Activated CD8-positive, alpha-beta memory T cell treated with anti-CD3 and anti-CD28 coated beads for 36 hours (primary cell): ENCODE data around the gene IL11RA. TPM values are rescaled to one million over a fixed set of nuclear protein-coding genes. Genes with fewer than 3 reads are reported as not detected.

Experiments
- CTCF ChIA-PET: fragments of 350-600 bp; sonication (Branson Sonifier 250); formaldehyde crosslinking; loops from one replicate; lab custom pipeline; 2021; ENCODE audit warnings: antibody characterized with exemption; lab: Charles Lee
- POLR2A ChIA-PET: fragments of 350-600 bp; sonication (Branson Sonifier 250); formaldehyde crosslinking; loops from one replicate; lab custom pipeline; 2021; ENCODE audit warnings: antibody characterized with exemption; lab: Charles Lee
- total RNA-seq, 2 experiments: library from RNA; stranded (reverse); gene quantifications; one replicate each; pipeline ENCODE4 v1.2.3, GENCODE V29; 2021

The IL11RA gene
- total RNA-seq, 2 experiments from 2014 or later: 9.3 to 11.1 TPM

DNA sequence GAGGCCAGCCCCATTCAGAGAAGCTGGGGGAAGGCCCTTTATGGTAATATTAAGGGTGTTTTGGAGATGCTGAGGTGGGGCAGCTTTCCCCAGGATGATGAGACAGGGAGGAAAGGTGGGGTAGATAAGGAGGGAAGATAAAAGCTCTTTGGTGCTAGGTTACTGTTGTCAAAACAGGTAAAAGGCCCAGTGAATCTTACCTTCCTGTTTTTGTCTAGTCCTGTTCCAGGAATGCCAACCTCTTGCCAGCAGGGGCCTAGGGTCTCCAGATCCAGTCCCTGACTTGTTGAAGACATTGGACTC lies 11.3 kb downstream of the IL11RA start:
- POLR2A ChIA-PET: no interaction called here
- CTCF ChIA-PET: interaction anchor here (1.6 kb wide), 1 partner anchor 17 kb away, joined by 5 read pairs; the partner anchor contains the start of gene GALT

DNA sequence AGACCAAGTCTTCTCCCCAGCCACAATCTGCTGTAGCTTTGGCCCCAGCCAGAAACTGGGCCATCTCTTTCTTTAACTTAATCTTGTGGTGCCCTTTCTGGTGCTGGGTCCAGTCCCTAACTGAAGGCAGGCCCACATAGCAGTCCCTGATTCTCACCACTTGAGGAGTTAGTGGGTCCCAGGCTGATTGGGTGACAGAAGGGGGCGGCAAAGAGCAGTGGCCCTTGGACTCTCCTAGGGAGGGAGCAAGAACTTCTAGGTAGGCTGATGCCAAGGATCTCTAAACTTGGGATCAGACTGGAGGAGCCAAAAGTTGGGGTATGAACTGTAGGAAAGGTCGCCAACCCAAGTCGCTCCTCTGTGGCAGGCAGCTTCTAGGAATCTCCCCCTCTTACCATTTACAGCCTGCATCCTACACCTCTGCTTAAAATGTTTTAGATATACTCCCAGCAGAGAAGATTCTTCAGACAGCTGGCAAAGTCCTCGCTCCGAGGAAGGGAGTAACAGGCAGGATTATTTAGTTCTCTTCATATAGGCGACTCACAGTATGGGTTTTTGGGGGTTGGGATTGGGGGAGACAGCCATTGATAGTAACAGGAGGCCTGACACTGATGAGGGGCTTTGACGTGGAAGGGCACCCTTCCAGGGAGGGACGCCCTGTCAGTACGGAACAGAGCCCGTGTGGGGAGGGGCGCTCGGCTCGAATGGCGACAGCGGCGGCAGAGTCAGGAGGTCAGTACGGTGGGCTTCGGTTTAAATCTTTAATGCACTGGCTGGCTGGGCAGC lies 12.5 kb downstream of the IL11RA start:
- POLR2A ChIA-PET: interaction anchor here (0.9 to 1.3 kb wide), 2 partner anchors 18 to 27 kb away, joined by 3 to 10 read pairs; partner anchors contain the start of genes GALT and SIGMAR1
- CTCF ChIA-PET: interaction anchor here (0.6 to 1.8 kb wide), 11 partner anchors 8 to 288 kb away, joined by 3 to 8 read pairs (median 4); partner anchors contain the start of genes GALT, IL11RA and MYORG

DNA sequence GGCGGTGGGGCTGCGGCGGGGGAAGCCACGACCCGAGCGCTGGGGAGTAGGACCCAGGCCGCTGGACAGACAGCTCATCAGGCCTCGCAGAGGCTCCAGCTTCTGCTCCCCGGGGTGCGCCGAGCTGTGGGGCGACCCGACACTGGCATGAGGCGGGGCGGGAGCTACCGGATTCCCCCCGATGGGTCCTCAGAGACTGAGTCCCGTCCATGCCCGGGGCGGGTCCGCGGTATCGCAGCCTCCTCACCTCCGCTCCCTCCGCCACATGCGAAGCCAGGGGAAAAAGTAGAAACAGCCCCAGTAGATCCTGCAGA lies 13.0 kb downstream of the IL11RA start:
- CTCF ChIA-PET: interaction anchor here (0.6 to 1.8 kb wide), 11 partner anchors 8 to 289 kb away, joined by 3 to 8 read pairs (median 4); partner anchors contain the start of genes IL11RA and MYORG

DNA sequence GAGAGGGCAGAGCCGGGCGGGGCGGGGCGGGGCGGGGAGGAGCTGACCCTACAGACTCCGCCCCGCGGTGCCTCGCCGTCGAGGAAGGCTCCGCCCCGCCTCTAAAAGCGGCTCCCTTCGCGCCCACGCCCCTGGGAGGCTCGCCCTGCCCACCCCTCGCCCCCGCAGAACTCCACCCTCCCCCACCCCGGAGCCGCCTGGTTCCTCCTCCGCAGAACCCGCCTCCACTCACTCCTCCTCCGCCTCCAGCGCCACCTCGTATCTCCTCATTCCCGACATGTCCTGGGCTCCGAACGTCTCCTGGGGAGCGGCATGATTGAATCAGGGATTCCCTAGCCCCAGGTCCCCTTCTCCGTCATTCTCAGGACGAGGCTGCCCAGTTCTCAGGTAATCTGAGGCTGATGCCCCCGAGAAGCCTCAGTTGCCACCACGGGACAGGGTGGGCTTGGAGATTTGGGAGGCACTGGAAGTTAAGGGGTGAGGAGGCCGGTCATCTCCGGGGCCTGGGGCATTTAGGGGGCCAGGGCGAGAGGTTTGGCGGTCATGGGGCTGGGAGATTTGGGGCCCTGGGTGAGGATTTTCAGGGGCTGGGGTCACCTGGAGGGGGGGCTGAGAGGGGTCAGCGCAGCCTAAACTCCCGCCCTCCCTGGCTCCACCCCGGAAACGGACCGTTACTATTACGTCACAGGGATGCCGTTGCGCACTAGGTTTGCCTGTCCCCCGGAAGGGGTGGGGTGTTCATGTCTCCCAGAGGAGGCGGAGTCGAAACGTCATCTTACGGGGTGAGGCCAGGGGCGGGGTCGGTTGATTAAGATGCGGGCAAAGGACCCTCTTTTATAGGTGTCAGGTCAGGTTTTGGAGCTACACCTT lies 13.6 kb downstream of the IL11RA start:
- POLR2A ChIA-PET: interaction anchor here (0.9 to 1.3 kb wide), 2 partner anchors 19 to 28 kb away, joined by 3 to 10 read pairs; partner anchors contain the start of genes GALT and SIGMAR1
- CTCF ChIA-PET: interaction anchor here (0.7 to 1.8 kb wide), 7 partner anchors 8 to 35 kb away, joined by 3 to 8 read pairs (median 4); partner anchors contain the start of gene IL11RA

More for the DNA sequence above, 13.0 kb downstream of the IL11RA start:
- POLR2A ChIA-PET: interaction anchor here (0.9 to 1.3 kb wide), 2 partner anchors 19 to 27 kb away, joined by 3 to 10 read pairs; partner anchors contain the start of genes GALT and SIGMAR1

DNA sequence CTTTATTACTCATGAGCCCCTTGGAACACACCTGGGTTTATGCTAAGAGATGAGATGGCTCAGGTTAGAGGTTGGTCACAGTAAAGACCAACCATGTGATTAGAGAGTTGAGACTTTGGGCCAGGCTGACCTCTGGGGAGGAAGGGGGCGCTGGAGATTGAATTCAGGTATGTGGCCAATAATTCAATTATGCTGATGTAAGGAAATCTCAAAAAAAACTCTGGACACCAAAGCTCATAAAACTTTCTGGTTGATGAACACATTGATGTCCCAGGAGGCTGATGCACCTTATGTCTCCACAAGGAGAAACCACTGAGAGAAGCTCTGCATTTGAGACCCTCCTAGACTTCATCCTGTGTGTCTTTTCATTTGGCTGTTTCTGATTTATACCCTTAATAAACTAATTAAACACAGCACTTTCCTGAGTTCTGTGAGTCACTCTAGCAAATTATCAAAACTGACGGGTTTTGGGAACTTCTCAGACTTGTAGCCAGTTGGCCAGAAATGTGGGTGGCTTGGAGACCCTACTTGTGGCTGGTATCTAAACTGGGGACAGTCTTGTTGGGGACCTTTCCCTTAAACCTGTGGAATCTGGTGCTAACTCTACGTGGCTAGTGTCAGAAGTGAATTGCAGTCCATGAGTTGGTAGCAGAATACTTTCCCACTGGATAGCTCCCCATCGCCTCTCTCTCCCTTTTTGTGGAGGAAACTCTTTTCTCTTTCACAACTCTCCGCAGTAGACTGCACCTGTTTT lies 18.0 kb downstream of the IL11RA start:
- POLR2A ChIA-PET: no interaction called here
- CTCF ChIA-PET: no interaction called here

GRCh38 chr9:34671307-34671706 lies 19.3 kb downstream of the IL11RA start:
- ChIA-PET CTCF (no interaction called here), POLR2A (no interaction called here)

- ChIA-PET CTCF (interaction anchor here (1.1 to 1.6 kb wide), 4 partner anchors 10 to 54 kb away, joined by 3 to 4 read pairs (median 4); partner anchors contain the start of genes CCL19 and DCTN3), POLR2A (interaction anchor here (1.2 kb wide), 1 partner anchor 397 kb away, joined by 9 read pairs; no protein-coding TSS in a partner anchor)
Observed at GRCh38 chr9:34674440-34674839, 22.5 kb downstream of the IL11RA start.

DNA sequence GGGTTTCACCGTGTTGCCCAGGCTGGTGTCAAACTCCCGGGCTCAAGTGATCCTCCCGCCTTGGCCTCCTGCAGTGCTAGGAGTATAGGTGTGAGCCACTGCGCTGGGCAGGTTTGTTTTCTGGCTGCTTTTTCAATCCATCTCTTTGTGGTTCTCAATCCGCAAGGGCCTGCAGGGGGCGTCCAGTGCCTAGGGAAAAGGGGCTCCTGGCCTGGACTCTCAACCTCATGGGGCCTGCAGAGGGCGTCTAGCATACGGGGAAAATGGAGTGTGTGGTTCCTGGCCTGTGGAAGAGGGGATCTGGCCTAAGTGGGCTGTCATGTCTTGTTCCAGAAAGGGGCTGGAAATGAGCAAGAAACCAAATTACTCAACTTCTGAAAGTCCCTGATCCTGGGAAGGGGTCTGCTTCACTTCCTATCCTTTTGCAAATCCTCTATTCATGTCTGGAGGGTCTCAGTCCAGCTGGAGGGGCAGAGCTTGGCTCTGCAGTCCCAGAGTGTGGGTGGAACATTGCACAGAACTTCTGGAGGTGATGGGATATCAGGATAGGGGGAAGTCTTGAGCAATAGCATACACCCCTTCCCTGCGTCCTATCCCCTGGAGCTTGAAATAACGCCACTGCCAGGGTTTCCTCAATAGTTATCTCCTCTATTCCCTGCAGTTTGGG lies 23.2 kb downstream of the IL11RA start:
- ChIA-PET CTCF (interaction anchor here (1.1 to 2.2 kb wide), 6 partner anchors 16 to 55 kb away, joined by 3 to 10 read pairs (median 4); partner anchors contain the start of genes CCL19 and DCTN3), POLR2A (interaction anchor here (1.2 kb wide), 1 partner anchor 396 kb away, joined by 9 read pairs; no protein-coding TSS in a partner anchor)

GRCh38 chr9:34675869-34676268 lies 23.9 kb downstream of the IL11RA start:
- POLR2A ChIA-PET: no interaction called here
- CTCF ChIA-PET: interaction anchor here (1.1 to 2.2 kb wide), 3 partner anchors 23 to 27 kb away, joined by 4 to 10 read pairs (median 6); no protein-coding TSS in a partner anchor

DNA sequence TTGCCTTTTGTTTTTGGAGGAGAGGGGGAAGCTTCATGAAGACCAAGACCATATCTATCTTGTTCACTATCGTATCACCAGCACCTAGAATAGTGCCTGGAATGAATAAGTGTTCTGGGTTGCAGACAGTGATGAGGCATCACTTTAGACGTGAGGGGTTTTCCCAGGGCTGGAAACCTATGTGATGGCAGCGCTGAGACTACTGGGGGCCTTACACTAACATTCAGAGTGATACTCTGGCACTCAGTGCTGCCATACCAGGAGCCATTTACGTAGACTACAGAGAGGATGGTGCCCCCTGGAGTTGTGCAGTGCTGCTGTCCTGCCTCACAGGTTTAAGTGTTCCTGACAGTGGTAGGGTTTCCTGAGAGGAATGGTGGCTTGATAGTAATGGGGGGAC lies 32.2 kb downstream of the IL11RA start:
- ChIA-PET CTCF (interaction anchor here (0.8 to 1.1 kb wide), 2 partner anchors 17 to 18 kb away, joined by 3 to 4 read pairs; no protein-coding TSS in a partner anchor), POLR2A (interaction anchor here (0.6 kb wide), 1 partner anchor 47 kb away, joined by 3 read pairs; no protein-coding TSS in a partner anchor)

DNA sequence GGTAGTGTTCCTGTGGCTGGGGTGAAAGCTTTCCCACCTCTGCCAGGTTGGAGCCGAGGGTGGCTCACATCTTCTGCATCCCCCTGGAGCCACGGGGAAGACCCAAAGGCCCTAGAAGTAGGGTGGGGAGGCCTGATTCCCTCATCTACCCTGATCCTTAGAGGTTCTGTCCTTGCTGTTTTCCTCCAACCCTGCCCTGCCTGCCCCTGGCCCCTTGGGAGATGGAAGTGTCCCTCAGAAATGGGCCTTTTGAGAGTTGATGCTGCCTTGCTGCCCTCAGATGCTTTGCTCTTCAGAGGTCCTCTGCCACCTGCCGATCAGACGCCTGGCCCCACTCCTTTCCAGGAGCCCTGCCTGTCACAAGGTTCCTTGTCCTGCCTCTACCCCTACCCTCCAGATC lies 32.8 kb downstream of the IL11RA start:
- CTCF ChIA-PET: interaction anchor here (0.7 kb wide), 1 partner anchor 327 kb away, joined by 3 read pairs; no protein-coding TSS in a partner anchor
- POLR2A ChIA-PET: no interaction called here

- ChIA-PET POLR2A (no interaction called here), CTCF (interaction anchor here (1.4 kb wide), 1 partner anchor 17 kb away, joined by 4 read pairs; no protein-coding TSS in a partner anchor)
Observed at GRCh38 chr9:34685591-34685990, 33.6 kb downstream of the IL11RA start.

DNA sequence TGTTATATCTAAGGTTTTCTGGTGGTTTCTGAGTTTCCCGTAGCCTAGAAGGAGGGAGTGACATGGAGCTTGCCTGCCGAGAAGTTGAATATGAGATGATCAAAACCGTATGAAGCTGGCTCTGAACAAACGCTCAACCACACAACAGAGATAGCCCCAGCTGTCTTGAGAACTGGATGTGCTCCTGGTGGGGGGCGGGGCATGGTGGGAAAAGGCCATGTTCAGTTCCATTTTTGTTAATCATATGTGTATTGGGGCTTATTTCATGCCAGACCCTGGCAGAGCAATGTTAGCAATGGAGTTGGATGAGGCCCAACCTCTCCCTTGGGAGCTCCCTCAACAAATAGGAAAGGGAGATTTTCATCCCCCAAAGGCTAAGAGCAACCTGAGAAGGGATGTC lies 34.2 kb downstream of the IL11RA start:
- ChIA-PET CTCF (interaction anchor here (1.4 kb wide), 1 partner anchor 16 kb away, joined by 4 read pairs; no protein-coding TSS in a partner anchor), POLR2A (no interaction called here)

DNA sequence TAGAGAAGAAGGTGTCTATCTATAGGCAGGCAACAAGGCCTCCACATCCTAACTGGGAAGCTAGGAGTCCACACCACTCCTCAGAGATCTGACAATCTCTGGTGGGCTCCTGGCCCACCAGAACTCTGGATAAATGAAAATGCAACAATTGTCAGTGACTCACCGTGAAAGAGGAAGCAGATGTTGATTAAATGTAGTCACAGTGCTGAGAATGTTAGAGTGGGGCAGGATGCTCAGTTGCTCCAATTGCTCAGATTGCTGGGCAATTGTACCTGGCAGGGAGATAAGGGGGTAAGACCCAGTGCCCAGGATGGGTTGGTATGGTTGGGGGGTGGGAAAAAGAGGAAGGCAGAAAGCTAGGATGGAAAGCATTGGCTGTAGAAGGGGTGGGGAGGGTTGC lies 34.7 kb downstream of the IL11RA start:
- POLR2A ChIA-PET: no interaction called here
- CTCF ChIA-PET: interaction anchor here (1.4 kb wide), 1 partner anchor 15 kb away, joined by 4 read pairs; no protein-coding TSS in a partner anchor

DNA sequence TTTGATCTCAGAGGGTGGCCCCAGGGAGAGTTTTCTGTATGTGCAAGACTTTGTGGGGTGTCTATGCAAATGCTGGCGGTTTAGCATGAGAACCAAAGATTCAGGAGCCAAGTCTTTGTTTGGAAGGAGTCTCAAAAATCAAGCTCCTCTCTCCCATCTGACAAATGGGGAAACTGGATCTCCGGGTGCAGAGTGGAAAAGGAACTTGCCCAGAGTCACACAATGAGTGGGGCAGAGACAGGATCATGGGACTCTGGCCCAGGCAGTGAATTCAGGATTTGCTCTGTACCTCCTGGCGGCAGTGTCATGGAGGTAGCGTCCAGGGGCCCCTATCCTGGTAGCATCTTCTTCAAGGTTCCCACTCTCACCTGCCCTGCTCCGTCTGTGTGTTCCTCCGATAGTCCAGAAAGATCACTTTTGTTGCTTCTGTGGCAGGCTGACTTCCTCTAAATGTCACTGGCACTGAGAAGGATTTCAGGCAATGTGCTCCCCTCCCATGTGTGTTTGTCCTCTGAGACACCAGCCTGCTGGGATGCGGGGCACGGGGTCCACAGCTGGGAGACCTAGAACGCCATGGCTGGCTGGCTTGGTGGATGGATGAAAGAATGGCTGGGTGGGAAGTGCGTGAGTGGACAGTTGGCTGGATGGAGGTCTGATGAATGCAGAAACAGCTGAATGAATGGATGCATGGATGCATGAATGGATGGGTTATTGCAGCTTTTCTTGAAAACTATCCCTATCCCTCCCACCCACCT lies 35.5 kb downstream of the IL11RA start:
- ChIA-PET POLR2A (no interaction called here), CTCF (no interaction called here)

GRCh38 chr9:34688329-34689115 lies 36.5 kb downstream of the IL11RA start:
- POLR2A ChIA-PET: no interaction called here
- CTCF ChIA-PET: interaction anchor here (0.9 kb wide), 1 partner anchor 14 kb away, joined by 3 read pairs; no protein-coding TSS in a partner anchor
